ENCODE data around the gene C1QTNF6.

- TF ChIP-seq CTCF (IDR thresholded peaks at IDR 0.05), result no peak
- no peak for TF ChIP-seq POLR2A (IDR thresholded peaks at IDR 0.05)
Measured at GRCh38 chr22:37158963-37159290, 29.1 kb downstream of the C1QTNF6 start.

All from adrenal gland (tissue), 5 donors.